GM12892 (cell line): ENCODE results near the gene SNX9.
"Not testable (repeated sequence)": the region's sequence is repeated elsewhere in the genome, so short reads cannot be mapped to it uniquely, and the experiment has no call there.

ENCODE experiments used
- DNase-seq: peaks from one replicate; pipeline ENCODE4 v3.0.0; 2011; ENCODE audit not compliant: insufficient read length
- FAIRE-seq: peaks from 2 replicates; lab custom pipeline; 2011; peaks lifted over from hg19 to GRCh38; lab: Jason Lieb, UNC
- POLR2A ChIP-seq: IDR thresholded peaks from 2 replicates; pipeline ENCODE4 v1.6.1; 2011; ENCODE audit warnings: low read depth, low read length, control low read depth
- POLR2AphosphoS5 ChIP-seq: IDR thresholded peaks from 2 replicates; pipeline ENCODE4 v1.6.1; 2011; ENCODE audit warnings: low read depth, low read length, control low read depth
- TAF1 ChIP-seq: IDR thresholded peaks from 2 replicates; pipeline ENCODE4 v1.6.1; 2011; ENCODE audit warnings: low read depth, mild to moderate bottlenecking, control low read depth, low read length, borderline replicate concordance

The SNX9 gene

DNA sequence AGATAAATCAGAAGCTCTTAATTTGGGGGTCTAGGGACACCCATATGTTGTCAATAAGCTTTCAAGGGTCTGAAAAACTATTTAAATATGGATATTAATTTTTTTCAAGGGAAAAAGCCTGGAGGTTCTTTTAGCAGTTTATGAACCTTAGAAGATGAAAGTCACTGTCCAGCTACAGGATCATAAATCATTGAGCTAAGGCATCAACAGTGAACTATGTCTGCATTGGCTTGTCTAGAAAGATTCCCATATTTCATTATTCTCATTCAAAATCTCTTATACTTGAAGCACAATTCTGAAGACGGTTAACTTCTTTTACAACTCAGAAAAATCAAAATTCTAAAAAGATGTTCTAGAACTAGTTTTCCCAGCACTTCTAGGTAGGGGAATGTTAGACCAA is 34.9 kb upstream of the SNX9 start:
- DNase-seq (no peak), FAIRE-seq (no peak)
- TF ChIP-seq POLR2AphosphoS5: no peak
- TF ChIP-seq POLR2A: no peak
- no peak for TF ChIP-seq TAF1

DNA sequence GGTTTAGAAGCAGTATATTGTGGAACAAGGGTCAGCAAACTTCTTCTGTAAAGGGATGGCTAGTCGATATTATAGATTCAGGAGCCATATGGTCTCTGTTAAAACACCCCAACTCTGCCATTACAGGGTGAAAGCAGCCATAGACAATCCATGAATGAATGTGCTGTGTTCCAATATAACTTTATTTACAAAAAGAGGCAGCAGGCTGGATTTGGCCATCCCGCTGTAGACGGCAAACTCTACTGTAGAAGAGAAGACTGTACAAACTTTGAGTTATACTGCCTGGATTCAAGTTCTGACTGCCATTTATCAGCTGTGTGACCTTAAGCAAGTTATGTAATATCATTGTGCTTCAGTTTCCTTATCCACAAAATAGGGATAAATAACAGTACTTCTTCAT is 33.7 kb upstream of the SNX9 start:
- FAIRE-seq (no peak), DNase-seq (no peak)
- TF ChIP-seq POLR2AphosphoS5 (no peak), POLR2A (no peak), TAF1 (no peak)

DNA sequence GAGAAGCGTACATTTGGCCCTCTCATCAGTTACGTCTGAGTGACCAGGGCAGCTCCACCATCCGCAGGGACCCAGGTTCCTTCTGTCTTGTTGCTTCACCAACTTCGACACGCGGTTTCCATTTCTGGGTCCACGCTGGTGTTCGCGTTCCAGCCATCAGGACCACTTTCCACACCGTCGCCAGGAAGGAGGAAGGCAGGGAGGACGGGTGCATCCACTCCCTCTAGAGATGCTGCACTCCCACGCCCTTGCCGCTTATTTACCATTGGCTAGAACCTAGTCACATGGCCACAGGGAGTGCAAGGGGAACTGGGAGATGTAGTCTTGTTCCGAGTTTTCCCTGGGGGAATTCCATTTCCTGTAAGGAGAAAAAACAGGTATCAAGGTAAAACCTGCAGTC is 33.2 kb upstream of the SNX9 start:
- TF ChIP-seq POLR2AphosphoS5 (no peak), TAF1 (no peak), POLR2A (no peak)
- no peak for FAIRE-seq
- no peak for DNase-seq

DNA sequence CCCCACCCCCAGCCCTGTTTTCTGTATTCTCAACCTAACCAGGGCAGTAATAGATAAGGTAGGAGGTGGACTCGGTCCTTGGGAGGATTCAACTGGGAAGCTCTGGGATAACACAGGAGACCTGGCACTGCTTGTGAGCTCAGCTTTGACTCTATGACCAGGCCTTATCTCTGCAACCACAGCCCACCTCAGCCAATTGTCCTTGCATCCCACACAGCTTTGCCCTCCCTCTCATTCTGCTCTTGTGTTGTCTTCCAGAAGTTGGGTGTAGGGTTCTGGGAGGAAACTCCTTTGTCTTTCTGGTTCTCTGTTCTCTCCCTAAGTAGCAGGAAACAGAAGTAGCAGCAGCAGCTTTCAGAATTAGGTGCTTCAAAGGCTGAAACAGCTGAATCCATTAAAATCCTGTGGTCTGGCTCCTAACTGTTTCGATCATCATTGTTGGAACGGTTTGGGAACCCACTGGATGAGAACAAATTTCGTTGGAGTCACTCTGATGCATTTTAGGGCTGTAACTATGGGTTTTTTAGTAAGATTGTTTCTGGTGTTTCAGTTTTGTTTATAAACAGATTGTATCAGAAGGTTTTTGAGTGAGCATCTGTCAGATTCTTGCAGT is 32.4 kb upstream of the SNX9 start:
- DNase-seq: no peak
- TF ChIP-seq POLR2A (no peak), POLR2AphosphoS5 (no peak), TAF1 (no peak)
- FAIRE-seq: peak; percentile 33

DNA sequence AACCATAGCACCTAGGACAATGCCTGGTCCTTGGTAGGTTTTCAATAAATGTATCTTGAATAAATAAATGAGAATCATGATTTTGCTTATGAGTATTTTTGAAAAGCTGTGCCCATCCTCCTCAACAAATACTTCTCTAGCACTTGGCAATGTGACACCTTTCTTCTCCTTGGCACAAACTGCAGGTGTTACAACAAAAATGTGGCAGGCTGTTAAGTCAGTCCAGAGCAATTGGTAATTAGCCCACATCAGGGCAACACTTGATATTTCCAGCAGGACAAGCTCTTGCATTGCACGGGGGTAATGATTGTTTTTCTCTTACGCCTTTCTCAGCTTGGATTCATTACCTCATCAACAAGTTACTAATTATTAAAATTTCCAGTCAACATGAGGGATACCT is 31.6 kb upstream of the SNX9 start:
- TF ChIP-seq TAF1 (no peak), POLR2A (no peak), POLR2AphosphoS5 (no peak)
- DNase-seq (no peak), FAIRE-seq (no peak)

DNA sequence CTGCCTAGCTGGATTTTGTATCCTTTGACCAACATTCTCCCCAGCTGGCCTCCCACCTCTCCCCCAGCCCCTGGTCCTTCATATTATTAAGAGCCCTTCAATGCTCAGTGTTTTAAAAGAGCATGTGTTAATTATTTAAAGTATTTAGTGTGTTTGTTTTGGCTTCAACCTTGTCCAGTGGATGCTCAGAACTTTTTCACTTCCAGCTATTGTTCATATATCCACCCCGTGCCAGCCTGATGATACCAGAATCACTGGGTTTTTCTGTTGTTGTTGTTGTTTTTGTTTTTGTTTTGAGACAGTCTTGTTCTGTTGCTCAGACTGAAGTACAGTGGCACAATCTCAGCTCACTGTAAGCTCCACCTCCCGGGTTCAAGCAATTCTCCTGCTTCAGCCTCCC is 30.4 kb upstream of the SNX9 start:
- TF ChIP-seq TAF1 (no peak), POLR2A (no peak), POLR2AphosphoS5 (no peak)
- FAIRE-seq: no peak
- DNase-seq: no peak

DNA sequence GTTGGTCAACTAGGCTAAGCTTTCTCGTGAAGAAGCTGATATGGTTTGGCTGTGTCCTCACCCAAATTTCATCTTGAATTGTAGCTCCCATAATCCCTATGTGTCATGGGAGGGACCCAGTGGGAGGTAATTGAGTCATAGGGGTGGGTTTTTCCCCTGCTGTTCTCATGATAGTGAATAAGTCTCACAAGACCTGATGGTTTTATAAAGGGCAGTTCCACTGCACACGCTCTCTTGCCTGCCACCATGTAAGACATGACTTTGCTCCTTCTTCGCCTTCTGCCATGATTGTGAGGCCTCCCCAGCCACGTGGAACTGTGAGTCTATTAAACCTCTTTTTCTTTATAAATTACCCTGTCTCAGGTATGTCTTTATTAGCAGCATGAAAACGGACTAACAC is 29.0 kb upstream of the SNX9 start:
- not testable (repeated sequence) for FAIRE-seq, DNase-seq

DNA sequence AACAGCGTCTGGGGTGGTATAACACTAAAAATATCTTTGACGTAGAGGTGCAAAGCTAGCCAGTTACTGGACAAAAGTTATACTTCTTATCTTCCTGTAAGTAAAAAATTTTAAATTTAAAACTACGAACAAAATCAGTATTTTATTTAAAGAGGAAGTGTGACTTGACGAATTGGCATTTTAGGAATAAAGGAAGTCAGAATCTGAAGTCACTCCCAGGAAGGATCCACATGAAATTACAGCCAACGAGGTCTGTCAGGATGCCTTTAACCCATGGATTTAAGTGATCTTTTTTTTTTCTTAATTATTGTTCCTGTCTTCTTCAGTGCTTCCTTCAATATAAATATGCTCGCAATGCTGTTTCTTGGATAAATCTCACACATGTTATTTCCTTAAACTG is 27.2 kb upstream of the SNX9 start:
- no peak for FAIRE-seq
- DNase-seq: no peak
- TF ChIP-seq POLR2AphosphoS5: no peak
- TF ChIP-seq TAF1: no peak
- TF ChIP-seq POLR2A: no peak

DNA sequence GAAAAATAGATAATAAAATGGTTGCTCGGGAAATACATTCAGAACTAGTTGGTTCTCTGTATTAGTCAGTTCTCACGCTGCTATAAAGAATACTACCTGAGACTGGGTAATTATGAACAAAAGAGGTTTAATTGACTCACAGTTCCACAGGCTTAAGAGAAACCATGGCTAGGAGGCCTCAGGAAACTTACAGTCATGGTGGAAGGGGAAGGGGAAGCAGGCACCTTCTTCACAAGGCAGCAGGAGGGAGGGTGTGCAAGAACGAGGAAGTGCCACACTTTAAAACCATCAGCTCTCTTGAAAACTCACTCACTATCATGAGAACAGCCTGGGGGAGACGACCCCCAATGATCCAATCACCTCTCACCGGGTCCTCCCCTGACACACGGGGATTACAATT is 24.2 kb upstream of the SNX9 start:
- no peak for TF ChIP-seq POLR2AphosphoS5
- no peak for TF ChIP-seq TAF1
- TF ChIP-seq POLR2A: no peak
- no peak for DNase-seq
- FAIRE-seq: no peak

DNA sequence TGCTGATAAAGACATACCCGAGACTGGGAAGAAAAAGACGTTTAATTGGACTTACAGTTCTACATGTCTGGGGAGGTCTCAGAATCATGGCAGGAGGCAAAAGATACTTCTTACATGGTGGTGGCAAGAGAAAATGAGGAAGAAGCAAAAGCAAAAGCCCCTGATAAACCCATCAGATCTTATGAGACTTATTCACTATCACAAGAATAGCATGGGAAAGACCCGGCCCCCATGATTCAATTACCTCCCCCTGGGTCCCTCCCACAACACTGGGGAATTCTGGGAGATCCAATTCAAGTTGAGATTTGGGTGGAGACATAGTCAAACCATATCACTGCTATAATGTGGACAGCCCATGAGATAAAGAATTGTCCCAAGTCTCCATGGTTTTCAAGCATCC is 23.5 kb upstream of the SNX9 start:
- FAIRE-seq: peak; percentile 40
- not testable (repeated sequence) for DNase-seq

DNA sequence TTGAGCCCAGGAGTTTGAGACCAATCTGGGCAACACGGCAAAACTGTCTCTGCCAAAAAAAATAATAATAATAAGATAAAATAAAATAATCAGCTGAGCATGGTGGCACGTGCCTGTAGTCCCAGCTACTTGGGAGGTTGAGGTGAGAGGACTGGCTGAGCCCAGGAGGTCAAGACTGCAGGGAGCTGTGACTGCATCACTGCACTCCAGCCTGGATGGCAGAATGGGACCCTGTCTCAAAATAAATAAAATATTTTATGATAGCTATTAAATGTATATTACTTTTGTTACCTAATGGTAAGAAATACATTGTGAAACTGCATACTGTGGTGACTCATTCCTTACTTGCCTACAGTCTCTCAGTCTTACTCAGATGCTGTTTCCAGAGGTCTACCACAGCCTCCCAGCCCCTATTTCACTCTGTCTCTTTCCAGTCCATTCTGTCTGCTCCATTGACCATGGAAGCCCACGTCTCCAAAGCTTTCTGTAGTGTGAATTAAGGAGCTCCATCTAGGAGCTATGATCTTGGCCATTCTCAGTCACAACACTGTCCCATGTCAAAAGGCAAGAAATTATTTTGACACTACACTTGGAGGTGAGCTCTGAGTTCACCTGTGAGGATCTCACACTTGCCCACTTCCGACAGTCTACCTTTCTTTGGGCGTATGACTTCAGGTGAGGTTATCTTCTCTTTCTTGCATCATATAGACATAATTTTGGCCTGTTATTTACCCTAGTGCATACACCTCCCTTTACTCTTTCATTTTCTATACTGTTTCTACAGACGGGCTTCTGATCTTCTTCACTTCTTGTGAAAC is 22.4 kb upstream of the SNX9 start:
- FAIRE-seq (peak; percentile 87), DNase-seq (peak; percentile 20)
- TF ChIP-seq TAF1: no peak
- TF ChIP-seq POLR2AphosphoS5: no peak
- no peak for TF ChIP-seq POLR2A

DNA sequence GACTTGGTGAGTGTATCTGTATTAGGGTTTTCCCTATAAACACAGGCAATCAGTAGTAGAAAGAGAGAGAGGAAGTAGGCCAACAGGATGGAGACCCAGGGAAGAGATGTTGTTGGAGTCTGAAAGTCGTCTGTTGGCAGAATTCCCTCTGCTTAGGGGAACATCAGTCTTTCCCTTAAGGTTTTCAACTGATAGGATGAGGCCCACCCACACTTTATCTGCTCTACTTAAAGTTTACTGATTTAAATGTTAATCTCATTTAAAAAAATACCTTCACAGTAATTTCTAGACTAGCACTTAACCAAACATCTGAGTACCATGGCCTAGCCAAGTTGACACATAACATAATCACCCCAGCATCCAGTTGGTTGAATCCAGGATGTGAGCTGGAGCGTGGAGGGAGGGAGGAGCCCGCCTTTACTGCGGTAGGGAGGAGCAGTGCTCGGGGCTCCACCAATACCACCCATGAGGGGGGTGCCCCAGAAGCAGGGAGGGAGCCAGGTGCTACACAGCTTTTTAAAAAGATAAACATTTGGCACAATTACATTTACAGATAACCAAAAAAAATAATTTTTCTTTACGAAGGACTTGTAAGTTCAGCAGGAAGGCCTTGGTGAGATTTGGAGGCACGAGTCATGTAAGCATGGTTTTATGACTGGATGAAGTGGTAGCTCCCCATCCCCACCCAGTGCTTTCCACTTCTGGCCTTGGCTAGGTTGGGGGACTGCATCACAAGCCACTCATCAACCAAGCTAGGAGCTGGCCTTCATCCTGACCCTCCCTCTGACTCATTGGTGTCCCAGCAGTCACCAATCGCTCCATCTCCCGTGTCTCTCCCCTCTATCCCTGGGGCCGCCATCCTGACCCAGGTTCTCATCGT is 18.4 kb upstream of the SNX9 start:
- TF ChIP-seq POLR2A (no peak), TAF1 (no peak), POLR2AphosphoS5 (no peak)
- FAIRE-seq (peak; percentile 48), DNase-seq (no peak)
